GM12878 (cell line): ENCODE results near the gene TRAF7. TPM values are rescaled to one million over a fixed set of nuclear protein-coding genes. Genes with fewer than 3 reads are reported as not detected.

ENCODE experiments used
- ATAC-seq: fragments of 200-7000 bp; cut with Tn5 transposase; 3 replicates; pipeline ENCODE4 v1.9.1; 2020; ENCODE audit warnings: mild to moderate bottlenecking, moderate library complexity
- BruUV-seq: library from RNA; stranded (reverse); fragments of 400-500 nt; replicated peaks from 2 replicates; lab custom pipeline; 2021; lab: Mats Ljungman, UMichigan
- CTCF ChIA-PET: fragments of 300-600 bp; sonication (Branson Sonifier 250); formaldehyde crosslinking; extraction: SDS; loops from one replicate; lab custom pipeline; 2021; ENCODE audit warnings: inconsistent platforms; lab: Yijun Ruan, JAX
- POLR2A ChIA-PET: fragments of 350-600 bp; formaldehyde crosslinking; extraction: SDS; loops from one replicate; lab custom pipeline; 2021; ENCODE audit warnings: inconsistent platforms; lab: Charles Lee
- RAD21 ChIA-PET: fragments of 300-600 bp; sonication (Branson Sonifier 250); formaldehyde crosslinking; loops from one replicate; lab custom pipeline; 2023; ENCODE audit warnings: antibody characterized with exemption; ENCODE audit not compliant: unreplicated experiment; lab: Charles Lee
- SMC1A ChIA-PET: fragments of 300-600 bp; sonication (Branson Sonifier 250); formaldehyde crosslinking; loops from one replicate; lab custom pipeline; 2023; ENCODE audit not compliant: unreplicated experiment, uncharacterized antibody; lab: Charles Lee
- DNase-seq: peaks from one replicate; pipeline ENCODE4 v3.0.0-alpha.2; 2011; ENCODE audit warnings: low read depth, low spot score
- FAIRE-seq: peaks from 3 replicates; lab custom pipeline; 2011; peaks lifted over from hg19 to GRCh38; lab: Jason Lieb, UNC
- H2AFZ ChIP-seq: 2 replicates; pipeline ENCODE4 v1.6.0; 2011; ENCODE audit warnings: low read depth, low read length, control low read depth; ENCODE audit not compliant: control insufficient read depth
- H3K27ac ChIP-seq: 2 replicates; pipeline ENCODE4 v1.5.1; 2011; ENCODE audit warnings: control low read depth; ENCODE audit not compliant: control insufficient read depth, insufficient read depth
- H3K27me3 ChIP-seq, 2 experiments: replicated peaks in 1 of 2; 2 replicates each; pipeline versions ENCODE4 v1.6.0 to v1.6.1; 2011; ENCODE audit warnings: low read length in 1 of 2; ENCODE audit not compliant: control insufficient read depth in 2 of 2, insufficient read depth in 2 of 2
- H3K36me3 ChIP-seq, 2 experiments: 2 replicates each; pipeline ENCODE4 v1.5.1; 2011; ENCODE audit warnings: low read length in 1 of 2; ENCODE audit not compliant: control insufficient read depth in 2 of 2, insufficient read depth in 2 of 2
- H3K4me1 ChIP-seq: 2 replicates; pipeline ENCODE4 v1.6.1; 2011; ENCODE audit warnings: mild to moderate bottlenecking, low read length, moderate library complexity, mixed read lengths; ENCODE audit not compliant: control insufficient read depth, insufficient read depth
- H3K4me2 ChIP-seq: 2 replicates; pipeline ENCODE4 v1.6.0; 2011; ENCODE audit warnings: control low read depth; ENCODE audit not compliant: control insufficient read depth, insufficient read depth
- H3K4me3 ChIP-seq: fragments of 200-600 bp; sonication (generic); 2 replicates; pipeline ENCODE4 v1.5.1; 2016
- H3K79me2 ChIP-seq: 2 replicates; pipeline ENCODE4 v1.6.0; 2011; ENCODE audit warnings: low read length; ENCODE audit not compliant: control insufficient read depth, insufficient read depth
- H3K9ac ChIP-seq: 2 replicates; pipeline ENCODE4 v1.8.0; 2011; ENCODE audit warnings: low read length, control low read depth, mixed read lengths; ENCODE audit not compliant: control insufficient read depth, insufficient read depth
- H3K9me3 ChIP-seq: replicated peaks from 3 replicates; pipeline ENCODE4 v1.5.1; 2011; ENCODE audit warnings: mild to moderate bottlenecking, low read length; ENCODE audit not compliant: control insufficient read depth, insufficient read depth
- H4K20me1 ChIP-seq: 2 replicates; pipeline ENCODE4 v1.6.0; 2011; ENCODE audit not compliant: control insufficient read depth, insufficient read depth
- NR2C1 ChIP-seq: fragments of 450-650 bp; IDR thresholded peaks from 2 replicates; pipeline ENCODE4 v1.6.1; 2017; ENCODE audit warnings: antibody characterized with exemption, mild to moderate bottlenecking, moderate library complexity
- POLR2A ChIP-seq: IDR thresholded peaks from 2 replicates; pipeline ENCODE4 v1.6.1; 2011; ENCODE audit warnings: low read depth, mild to moderate bottlenecking, low read length
- YBX1 ChIP-seq: fragments of 450-650 bp; IDR thresholded peaks from 2 replicates; pipeline ENCODE4 v1.6.1; 2016; ENCODE audit warnings: antibody characterized with exemption
- WGBS: methylation state at CpG from one replicate; pipeline ENCODE4 v1.1.6; 2016; ENCODE audit warnings: low lambda C conversion rate; ENCODE audit not compliant: insufficient replicate concordance, insufficient coverage; ENCODE audit errors: missing lambda C conversion rate; 5-methylcytosine and 5-hydroxymethylcytosine counted together
- in situ Hi-C: fragments of 300-500 bp; cut with MboI; formaldehyde crosslinking; loops from 9 replicates; pipeline ENCODE4 v1.14.3; 2018; ENCODE audit warnings: mixed read lengths
- intact Hi-C: fragments of 100-400 bp; cut with micrococcal nuclease; formaldehyde crosslinking; loops from one replicate; pipeline ENCODE4 v1.14.2; 2022; ENCODE audit not compliant: unreplicated experiment
- polyA plus RNA-seq, 11 experiments: library from polyadenylated mRNA; depleted of rRNA in 4 of 11; unstranded in 6 of 11; stranded (reverse) in 5 of 11; fragments of >200 nt; fragmentation: Nextera tagmentation in 4 of 11; fragmentation: Illumina TruSeq in 1 of 11; extraction: Ambion mirVana in 4 of 11; extraction: Trizol in 1 of 11; gene quantifications; 1 replicate in 1 of 11; 2 replicates in 10 of 11; pipeline versions ENCODE4 v1.2.1 to v1.2.3, GENCODE V29; 2011 to 2016; ENCODE audit warnings: inconsistent platforms in 2 of 11, missing spikeins in 2 of 11, low read depth in 1 of 11
- total RNA-seq, 4 experiments: library from RNA; depleted of rRNA in 3 of 4; stranded (reverse); fragments of >200 nt in 3 of 4; fragmentation: Illumina TruSeq in 1 of 4; extraction: Trizol in 1 of 4; gene quantifications; 2 replicates each; pipeline versions ENCODE4 v1.2.1 to v1.2.3, GENCODE V29; 2013 to 2021

The TRAF7 gene
- total and polyA plus RNA-seq, 10 of the 15 experiments (the other 5 are each of a cell fraction or from before 2014, with no cell fraction given), result 0.61 to 87.0 (median 30.0) TPM

GRCh38 chr16:2149630-2150417, 5.8 kb upstream of the TRAF7 start:
- Histone ChIP-seq H3K27ac (no peak overlapping the region), H2AFZ (no peak overlapping the region), H3K36me3 (peaks cover 0 to 20% of the 10 kb centered on the region in 2 experiments; a peak in 2 of 4 replicates), H3K27me3 (no peaks in the 10 kb centered on the region), H3K9me3 (no peaks in the 10 kb centered on the region), H3K9ac (no peak overlapping the region), H3K79me2 (peaks cover 26% of the 10 kb centered on the region), H3K4me2 (peak overlapping the region; percentile 86), H3K4me3 (peak overlapping the region; percentile 27; the same call in 1 of the 2 replicates), H4K20me1 (peaks cover 9% of the 10 kb centered on the region; the same call in 1 of the 2 replicates), H3K4me1 (peaks cover 37% of the 10 kb centered on the region)
- TF ChIP-seq NR2C1, result peak; percentile 36; the same call in 1 of the 2 replicates
- peak; percentile 42; the same call in 1 of the 2 replicates for TF ChIP-seq POLR2A
- no peak for TF ChIP-seq YBX1
- WGBS, result 2% methylated on average over 24 of the region's 24 CpGs
- in situ Hi-C loops, result loop anchor here (10.0 kb wide), 2 partner anchors 65 to 285 kb away; no protein-coding TSS in a partner anchor
- ChIA-PET CTCF (interaction anchor here (0.7 to 1.4 kb wide), 3 partner anchors 10 to 271 kb away, joined by 3 read pairs; no protein-coding TSS in a partner anchor), RAD21 (interaction anchor here (1.9 kb wide), 1 partner anchor 9 kb away, joined by 10 read pairs; no protein-coding TSS in a partner anchor), SMC1A (interaction anchor here (1.2 kb wide), 1 partner anchor 125 kb away, joined by 3 read pairs; no protein-coding TSS in a partner anchor), POLR2A (interaction anchor here (0.7 kb wide), 1 partner anchor 210 kb away, joined by 3 read pairs; no protein-coding TSS in a partner anchor)
- no TSS peak for BruUV-seq
- intact Hi-C loops, result loop anchor here (5.0 kb wide), 1 partner anchor 143 kb away; the partner anchor contains the start of gene ZNF598
- ATAC-seq (peak; percentile 38), FAIRE-seq (no peak), DNase-seq (no peak)
